GM23338 (cell line): ENCODE data around the gene TRAF3.

ENCODE experiments used
- CREB1 ChIP-seq: fragments of 250-450 bp; sonication (Bioruptor Pico); IDR thresholded peaks from 2 replicates; pipeline ENCODE4 v1.5.0; 2020; ENCODE audit warnings: low read depth, mild to moderate bottlenecking, moderate library complexity
- EZH2 ChIP-seq: fragments of 200-600 bp; sonication (generic); IDR thresholded peaks from one replicate; pipeline ENCODE4 v1.8.0; 2017; ENCODE audit warnings: antibody characterized with exemption, mild to moderate bottlenecking, low read depth; ENCODE audit not compliant: unreplicated experiment
- EZH2phosphoT487 ChIP-seq: fragments of 200-600 bp; sonication (generic); IDR thresholded peaks from one replicate; pipeline ENCODE4 v1.8.1; 2018; ENCODE audit warnings: antibody characterized with exemption; ENCODE audit not compliant: unreplicated experiment
- JUNB ChIP-seq: IDR thresholded peaks from one replicate; pipeline ENCODE4 v1.6.1; 2016; ENCODE audit warnings: antibody characterized with exemption; ENCODE audit not compliant: unreplicated experiment
- NANOG ChIP-seq: IDR thresholded peaks from 2 replicates; pipeline ENCODE4 v1.6.1; 2016; ENCODE audit warnings: antibody characterized with exemption, borderline replicate concordance
- POLR2AphosphoS5 ChIP-seq: IDR thresholded peaks from 2 replicates; pipeline ENCODE4 v1.6.1; 2016; ENCODE audit warnings: antibody characterized with exemption, low read depth
- STAT1 ChIP-seq: IDR thresholded peaks from one replicate; pipeline ENCODE4 v1.6.1; 2016; ENCODE audit warnings: antibody characterized with exemption; ENCODE audit not compliant: unreplicated experiment
- ZNF114 ChIP-seq: fragments of 250-450 bp; sonication (Bioruptor Pico); IDR thresholded peaks from 2 replicates; pipeline ENCODE4 v1.5.0; 2020; ENCODE audit warnings: mild to moderate bottlenecking, moderate library complexity
- ZNF331 ChIP-seq: fragments of 250-450 bp; sonication (Bioruptor Pico); IDR thresholded peaks from 2 replicates; pipeline ENCODE4 v1.5.0; 2020; ENCODE audit warnings: low read depth, mild to moderate bottlenecking, moderate library complexity
- TF ChIP-seq, protein P1 (sequence below), 2 experiments: fragments of 200-600 bp in 1 of 2; sonication (generic) in 1 of 2; conservative IDR thresholded peaks; 2 replicates each; pipeline versions ENCODE4 v1.5.1 to v1.6.1; 2016 to 2017; ENCODE audit warnings: antibody characterized with exemption in 2 of 2, low read depth in 2 of 2, mild to moderate bottlenecking in 2 of 2, moderate library complexity in 1 of 2
- TF ChIP-seq, protein P2 (sequence below): IDR thresholded peaks from one replicate; pipeline ENCODE4 v1.6.1; 2018; ENCODE audit warnings: antibody characterized with exemption; ENCODE audit not compliant: unreplicated experiment
- TF ChIP-seq, protein P3 (sequence below): IDR thresholded peaks from 2 replicates; pipeline ENCODE4 v1.6.1; 2016; ENCODE audit warnings: antibody characterized with exemption
- TF ChIP-seq, protein P4 (sequence below): fragments of 250-450 bp; sonication (Bioruptor Pico); IDR thresholded peaks from 2 replicates; pipeline ENCODE4 v1.5.0; 2020; ENCODE audit warnings: mild to moderate bottlenecking, moderate library complexity

DNA sequence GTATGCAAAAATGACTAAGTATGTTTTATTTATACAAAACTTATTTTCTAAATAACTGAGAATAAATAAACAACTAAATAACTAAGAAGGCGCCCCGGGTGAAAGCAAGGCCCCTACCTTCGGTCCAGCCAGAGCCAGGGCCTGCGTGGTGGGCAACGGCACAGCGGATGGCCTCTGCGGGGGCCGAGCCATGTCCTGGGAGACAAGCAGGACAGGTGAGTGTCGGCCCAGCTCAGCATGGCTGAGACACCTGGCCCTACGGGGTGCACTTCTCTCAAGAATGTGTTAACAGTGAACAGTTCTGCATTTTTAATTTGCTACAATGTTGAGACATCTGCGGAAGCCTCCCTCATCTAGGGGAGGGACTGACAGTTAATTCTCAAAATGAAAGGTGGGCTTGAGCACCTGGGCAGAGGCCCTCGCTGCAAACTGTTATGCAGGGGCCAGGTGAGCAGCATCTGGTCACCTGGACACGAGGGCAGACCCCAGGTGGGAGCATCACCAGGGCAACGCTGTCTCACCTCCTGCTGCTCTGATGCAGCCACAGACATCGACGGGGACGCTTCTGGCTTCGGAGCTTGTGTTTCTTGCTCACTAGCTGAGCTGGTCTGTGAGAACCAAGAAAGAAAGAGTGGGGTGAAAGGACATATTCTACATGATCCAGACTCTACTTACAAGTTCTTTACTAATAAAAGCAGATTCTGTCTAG, 177.0 kb downstream of the TRAF3 start:
- TF ChIP-seq, protein P1, sequence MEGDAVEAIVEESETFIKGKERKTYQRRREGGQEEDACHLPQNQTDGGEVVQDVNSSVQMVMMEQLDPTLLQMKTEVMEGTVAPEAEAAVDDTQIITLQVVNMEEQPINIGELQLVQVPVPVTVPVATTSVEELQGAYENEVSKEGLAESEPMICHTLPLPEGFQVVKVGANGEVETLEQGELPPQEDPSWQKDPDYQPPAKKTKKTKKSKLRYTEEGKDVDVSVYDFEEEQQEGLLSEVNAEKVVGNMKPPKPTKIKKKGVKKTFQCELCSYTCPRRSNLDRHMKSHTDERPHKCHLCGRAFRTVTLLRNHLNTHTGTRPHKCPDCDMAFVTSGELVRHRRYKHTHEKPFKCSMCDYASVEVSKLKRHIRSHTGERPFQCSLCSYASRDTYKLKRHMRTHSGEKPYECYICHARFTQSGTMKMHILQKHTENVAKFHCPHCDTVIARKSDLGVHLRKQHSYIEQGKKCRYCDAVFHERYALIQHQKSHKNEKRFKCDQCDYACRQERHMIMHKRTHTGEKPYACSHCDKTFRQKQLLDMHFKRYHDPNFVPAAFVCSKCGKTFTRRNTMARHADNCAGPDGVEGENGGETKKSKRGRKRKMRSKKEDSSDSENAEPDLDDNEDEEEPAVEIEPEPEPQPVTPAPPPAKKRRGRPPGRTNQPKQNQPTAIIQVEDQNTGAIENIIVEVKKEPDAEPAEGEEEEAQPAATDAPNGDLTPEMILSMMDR (conservative IDR thresholded peaks at IDR 0.05; ENCODE audit: low read depth in 2 of 2): no peak
- TF ChIP-seq CREB1 (CRISPR knock-in tag): no peak
- no peak for TF ChIP-seq POLR2AphosphoS5
- no peak for TF ChIP-seq NANOG
- TF ChIP-seq STAT1: no peak
- TF ChIP-seq EZH2: no peak
- no peak for TF ChIP-seq EZH2phosphoT487
- TF ChIP-seq, protein P2, sequence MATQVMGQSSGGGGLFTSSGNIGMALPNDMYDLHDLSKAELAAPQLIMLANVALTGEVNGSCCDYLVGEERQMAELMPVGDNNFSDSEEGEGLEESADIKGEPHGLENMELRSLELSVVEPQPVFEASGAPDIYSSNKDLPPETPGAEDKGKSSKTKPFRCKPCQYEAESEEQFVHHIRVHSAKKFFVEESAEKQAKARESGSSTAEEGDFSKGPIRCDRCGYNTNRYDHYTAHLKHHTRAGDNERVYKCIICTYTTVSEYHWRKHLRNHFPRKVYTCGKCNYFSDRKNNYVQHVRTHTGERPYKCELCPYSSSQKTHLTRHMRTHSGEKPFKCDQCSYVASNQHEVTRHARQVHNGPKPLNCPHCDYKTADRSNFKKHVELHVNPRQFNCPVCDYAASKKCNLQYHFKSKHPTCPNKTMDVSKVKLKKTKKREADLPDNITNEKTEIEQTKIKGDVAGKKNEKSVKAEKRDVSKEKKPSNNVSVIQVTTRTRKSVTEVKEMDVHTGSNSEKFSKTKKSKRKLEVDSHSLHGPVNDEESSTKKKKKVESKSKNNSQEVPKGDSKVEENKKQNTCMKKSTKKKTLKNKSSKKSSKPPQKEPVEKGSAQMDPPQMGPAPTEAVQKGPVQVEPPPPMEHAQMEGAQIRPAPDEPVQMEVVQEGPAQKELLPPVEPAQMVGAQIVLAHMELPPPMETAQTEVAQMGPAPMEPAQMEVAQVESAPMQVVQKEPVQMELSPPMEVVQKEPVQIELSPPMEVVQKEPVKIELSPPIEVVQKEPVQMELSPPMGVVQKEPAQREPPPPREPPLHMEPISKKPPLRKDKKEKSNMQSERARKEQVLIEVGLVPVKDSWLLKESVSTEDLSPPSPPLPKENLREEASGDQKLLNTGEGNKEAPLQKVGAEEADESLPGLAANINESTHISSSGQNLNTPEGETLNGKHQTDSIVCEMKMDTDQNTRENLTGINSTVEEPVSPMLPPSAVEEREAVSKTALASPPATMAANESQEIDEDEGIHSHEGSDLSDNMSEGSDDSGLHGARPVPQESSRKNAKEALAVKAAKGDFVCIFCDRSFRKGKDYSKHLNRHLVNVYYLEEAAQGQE: no peak
- TF ChIP-seq, protein P3, sequence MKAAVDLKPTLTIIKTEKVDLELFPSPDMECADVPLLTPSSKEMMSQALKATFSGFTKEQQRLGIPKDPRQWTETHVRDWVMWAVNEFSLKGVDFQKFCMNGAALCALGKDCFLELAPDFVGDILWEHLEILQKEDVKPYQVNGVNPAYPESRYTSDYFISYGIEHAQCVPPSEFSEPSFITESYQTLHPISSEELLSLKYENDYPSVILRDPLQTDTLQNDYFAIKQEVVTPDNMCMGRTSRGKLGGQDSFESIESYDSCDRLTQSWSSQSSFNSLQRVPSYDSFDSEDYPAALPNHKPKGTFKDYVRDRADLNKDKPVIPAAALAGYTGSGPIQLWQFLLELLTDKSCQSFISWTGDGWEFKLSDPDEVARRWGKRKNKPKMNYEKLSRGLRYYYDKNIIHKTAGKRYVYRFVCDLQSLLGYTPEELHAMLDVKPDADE: no peak
- TF ChIP-seq JUNB: no peak
- no peak for TF ChIP-seq ZNF114 (CRISPR knock-in tag)
- no peak for TF ChIP-seq ZNF331 (CRISPR knock-in tag)
- TF ChIP-seq, protein P4, sequence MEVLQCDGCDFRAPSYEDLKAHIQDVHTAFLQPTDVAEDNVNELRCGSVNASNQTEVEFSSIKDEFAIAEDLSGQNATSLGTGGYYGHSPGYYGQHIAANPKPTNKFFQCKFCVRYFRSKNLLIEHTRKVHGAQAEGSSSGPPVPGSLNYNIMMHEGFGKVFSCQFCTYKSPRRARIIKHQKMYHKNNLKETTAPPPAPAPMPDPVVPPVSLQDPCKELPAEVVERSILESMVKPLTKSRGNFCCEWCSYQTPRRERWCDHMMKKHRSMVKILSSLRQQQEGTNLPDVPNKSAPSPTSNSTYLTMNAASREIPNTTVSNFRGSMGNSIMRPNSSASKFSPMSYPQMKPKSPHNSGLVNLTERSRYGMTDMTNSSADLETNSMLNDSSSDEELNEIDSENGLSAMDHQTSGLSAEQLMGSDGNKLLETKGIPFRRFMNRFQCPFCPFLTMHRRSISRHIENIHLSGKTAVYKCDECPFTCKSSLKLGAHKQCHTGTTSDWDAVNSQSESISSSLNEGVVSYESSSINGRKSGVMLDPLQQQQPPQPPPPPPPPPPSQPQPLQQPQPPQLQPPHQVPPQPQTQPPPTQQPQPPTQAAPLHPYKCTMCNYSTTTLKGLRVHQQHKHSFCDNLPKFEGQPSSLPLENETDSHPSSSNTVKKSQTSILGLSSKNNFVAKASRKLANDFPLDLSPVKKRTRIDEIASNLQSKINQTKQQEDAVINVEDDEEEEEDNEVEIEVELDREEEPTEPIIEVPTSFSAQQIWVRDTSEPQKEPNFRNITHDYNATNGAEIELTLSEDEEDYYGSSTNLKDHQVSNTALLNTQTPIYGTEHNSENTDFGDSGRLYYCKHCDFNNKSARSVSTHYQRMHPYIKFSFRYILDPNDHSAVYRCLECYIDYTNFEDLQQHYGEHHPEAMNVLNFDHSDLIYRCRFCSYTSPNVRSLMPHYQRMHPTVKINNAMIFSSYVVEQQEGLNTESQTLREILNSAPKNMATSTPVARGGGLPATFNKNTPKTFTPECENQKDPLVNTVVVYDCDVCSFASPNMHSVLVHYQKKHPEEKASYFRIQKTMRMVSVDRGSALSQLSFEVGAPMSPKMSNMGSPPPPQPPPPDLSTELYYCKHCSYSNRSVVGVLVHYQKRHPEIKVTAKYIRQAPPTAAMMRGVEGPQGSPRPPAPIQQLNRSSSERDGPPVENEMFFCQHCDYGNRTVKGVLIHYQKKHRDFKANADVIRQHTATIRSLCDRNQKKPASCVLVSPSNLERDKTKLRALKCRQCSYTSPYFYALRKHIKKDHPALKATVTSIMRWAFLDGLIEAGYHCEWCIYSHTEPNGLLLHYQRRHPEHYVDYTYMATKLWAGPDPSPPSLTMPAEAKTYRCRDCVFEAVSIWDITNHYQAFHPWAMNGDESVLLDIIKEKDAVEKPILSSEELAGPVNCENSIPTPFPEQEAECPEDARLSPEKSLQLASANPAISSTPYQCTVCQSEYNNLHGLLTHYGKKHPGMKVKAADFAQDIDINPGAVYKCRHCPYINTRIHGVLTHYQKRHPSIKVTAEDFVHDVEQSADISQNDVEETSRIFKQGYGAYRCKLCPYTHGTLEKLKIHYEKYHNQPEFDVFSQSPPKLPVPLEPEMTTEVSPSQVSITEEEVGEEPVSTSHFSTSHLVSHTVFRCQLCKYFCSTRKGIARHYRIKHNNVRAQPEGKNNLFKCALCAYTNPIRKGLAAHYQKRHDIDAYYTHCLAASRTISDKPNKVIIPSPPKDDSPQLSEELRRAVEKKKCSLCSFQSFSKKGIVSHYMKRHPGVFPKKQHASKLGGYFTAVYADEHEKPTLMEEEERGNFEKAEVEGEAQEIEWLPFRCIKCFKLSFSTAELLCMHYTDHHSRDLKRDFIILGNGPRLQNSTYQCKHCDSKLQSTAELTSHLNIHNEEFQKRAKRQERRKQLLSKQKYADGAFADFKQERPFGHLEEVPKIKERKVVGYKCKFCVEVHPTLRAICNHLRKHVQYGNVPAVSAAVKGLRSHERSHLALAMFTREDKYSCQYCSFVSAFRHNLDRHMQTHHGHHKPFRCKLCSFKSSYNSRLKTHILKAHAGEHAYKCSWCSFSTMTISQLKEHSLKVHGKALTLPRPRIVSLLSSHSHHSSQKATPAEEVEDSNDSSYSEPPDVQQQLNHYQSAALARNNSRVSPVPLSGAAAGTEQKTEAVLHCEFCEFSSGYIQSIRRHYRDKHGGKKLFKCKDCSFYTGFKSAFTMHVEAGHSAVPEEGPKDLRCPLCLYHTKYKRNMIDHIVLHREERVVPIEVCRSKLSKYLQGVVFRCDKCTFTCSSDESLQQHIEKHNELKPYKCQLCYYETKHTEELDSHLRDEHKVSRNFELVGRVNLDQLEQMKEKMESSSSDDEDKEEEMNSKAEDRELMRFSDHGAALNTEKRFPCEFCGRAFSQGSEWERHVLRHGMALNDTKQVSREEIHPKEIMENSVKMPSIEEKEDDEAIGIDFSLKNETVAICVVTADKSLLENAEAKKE (CRISPR knock-in tag): no peak
